ENCODE results near the gene ACVR1B.

Gene ACVR1B

GRCh38 chr12:52004042-52004648, 52.6 kb downstream of the ACVR1B start:
- DNase-seq (ENCODE audit: low read depth in 3 of 3): no peak

GRCh38 chr12:52005218-52005902, 53.9 kb downstream of the ACVR1B start:
- DNase-seq (ENCODE audit: low read depth in 3 of 3): no peak

GRCh38 chr12:52005903-52006703, 54.6 kb downstream of the ACVR1B start:
- DNase-seq (ENCODE audit: low read depth in 3 of 3): no peak

- DNase-seq (ENCODE audit: low read depth in 3 of 3): peak; percentile 55 to 78 (median 60)
Observed at GRCh38 chr12:52006726-52007157, 55.2 kb downstream of the ACVR1B start, which contains the start of gene TAMALIN. TAMALIN (plus strand) TSS chr12:52006946; CDS start chr12:52007020, 74 bp downstream.

- peak in 1 of 3 donors; percentile 41 for DNase-seq (ENCODE audit: low read depth in 3 of 3)
Observed at GRCh38 chr12:52007158-52007921, 55.8 kb downstream of the ACVR1B start.

- no peak for DNase-seq (ENCODE audit: low read depth in 3 of 3)
Observed at GRCh38 chr12:52007982-52008510, 56.5 kb downstream of the ACVR1B start.

GRCh38 chr12:52009081-52009751, 57.7 kb downstream of the ACVR1B start:
- DNase-seq (ENCODE audit: low read depth in 3 of 3): no peak

GRCh38 chr12:52010152-52010622, 58.7 kb downstream of the ACVR1B start:
- DNase-seq (ENCODE audit: low read depth in 3 of 3): no peak

- no peak for DNase-seq (ENCODE audit: low read depth in 3 of 3)
Observed at GRCh38 chr12:52010692-52011601, 59.4 kb downstream of the ACVR1B start.

- DNase-seq (ENCODE audit: low read depth in 3 of 3): no peak
Observed at GRCh38 chr12:52011602-52012214, 60.2 kb downstream of the ACVR1B start.

DNA sequence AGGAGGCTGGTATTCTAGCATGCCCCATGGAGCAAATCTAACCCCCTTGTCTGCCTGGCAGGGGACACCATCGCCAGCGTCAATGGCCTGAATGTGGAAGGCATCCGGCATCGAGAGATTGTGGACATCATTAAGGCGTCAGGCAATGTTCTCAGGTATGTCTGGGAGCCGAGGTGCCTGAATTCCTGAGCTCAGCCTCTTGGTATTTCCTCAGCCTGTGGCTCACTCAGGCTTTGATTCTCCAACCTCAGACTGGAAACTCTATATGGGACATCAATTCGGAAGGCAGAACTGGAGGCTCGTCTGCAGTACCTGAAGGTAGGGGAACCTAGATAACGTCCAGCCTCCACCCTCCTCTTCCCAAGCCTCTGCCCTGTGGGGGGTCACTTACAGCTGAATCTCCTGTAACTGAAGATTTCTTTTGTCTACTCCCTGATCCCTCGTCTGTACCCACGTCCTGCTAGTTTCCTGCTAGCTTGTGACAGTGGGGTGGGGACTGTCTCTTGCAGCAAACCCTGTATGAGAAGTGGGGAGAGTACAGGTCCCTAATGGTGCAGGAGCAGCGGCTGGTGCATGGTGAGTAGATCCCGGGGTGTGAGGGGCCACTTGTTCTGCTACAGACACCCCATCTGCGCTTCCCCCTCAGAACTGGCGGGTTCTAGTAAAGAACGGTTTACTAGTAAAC, 62.3 kb downstream of the ACVR1B start:
- DNase-seq (ENCODE audit: low read depth in 3 of 3): no peak

GRCh38 chr12:52014567-52015530, 63.4 kb downstream of the ACVR1B start:
- DNase-seq (ENCODE audit: low read depth in 3 of 3): no peak

DNA sequence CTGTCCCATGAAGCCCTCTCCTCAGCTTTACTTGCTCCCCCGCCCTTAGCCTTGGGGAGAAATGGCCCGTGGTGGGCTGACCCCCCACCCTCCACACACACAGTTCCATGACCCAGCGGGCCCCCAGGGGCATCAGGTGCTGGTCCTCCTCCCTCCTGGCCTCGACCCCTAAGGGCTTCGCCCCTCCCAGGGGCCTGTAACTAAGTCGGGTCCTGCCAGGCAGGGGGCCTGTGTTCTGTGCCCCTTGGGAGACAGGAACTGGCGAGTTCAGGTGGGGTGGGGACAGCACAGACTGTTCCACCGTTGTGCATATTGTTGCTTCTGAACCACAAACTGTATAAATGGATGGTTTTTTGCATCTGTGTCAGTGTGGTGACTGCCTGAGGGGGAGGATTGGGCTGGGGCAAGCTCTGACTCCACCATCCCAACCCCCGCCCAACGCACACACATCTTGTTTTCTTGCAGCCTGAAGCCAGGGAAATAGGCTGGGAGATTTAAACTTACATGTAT, 64.1 kb downstream of the ACVR1B start:
- DNase-seq (ENCODE audit: low read depth in 3 of 3): no peak

DNA sequence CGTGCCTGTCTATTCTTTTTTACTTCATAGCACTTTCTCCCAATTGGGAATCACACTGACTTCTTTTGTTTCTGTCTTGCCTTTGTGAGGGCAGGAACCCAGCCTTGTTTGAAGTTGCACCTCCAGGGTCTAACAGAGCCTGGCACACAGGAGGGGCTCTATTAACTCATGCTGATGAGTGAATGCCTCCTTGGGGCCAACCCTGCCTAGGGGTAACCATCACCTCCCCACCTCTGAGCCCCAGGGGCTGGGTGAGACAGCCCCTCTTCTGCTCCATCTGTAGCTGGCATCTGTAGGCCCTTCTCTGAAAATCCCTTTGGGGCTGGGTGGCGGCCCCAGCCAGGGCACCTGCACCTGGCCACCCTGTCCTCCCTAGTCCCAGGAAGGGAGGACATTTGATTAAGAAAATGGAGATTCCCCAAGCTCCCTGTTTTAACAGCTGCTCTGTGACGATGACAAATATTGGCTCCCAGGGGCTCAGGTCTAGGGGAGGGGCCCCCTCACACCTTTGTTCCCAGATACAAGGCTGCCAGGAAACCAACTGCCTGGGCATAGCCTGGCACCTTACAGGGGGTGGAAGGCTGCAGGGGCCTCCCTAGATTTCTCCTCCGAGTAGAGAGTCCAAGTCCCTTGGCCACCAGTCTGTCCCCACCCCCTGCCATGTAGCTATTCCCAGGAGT, 67.1 kb downstream of the ACVR1B start:
- DNase-seq (ENCODE audit: low read depth in 3 of 3): no peak

GRCh38 chr12:52019113-52019770, 67.7 kb downstream of the ACVR1B start:
- DNase-seq (ENCODE audit: low read depth in 3 of 3): no peak
